ENCODE measurements around the gene TRAF4.
A peak's percentile ranks its signal among the peaks of the same experiment; 100 is the strongest.
"Not testable (repeated sequence)": the region's sequence is repeated elsewhere in the genome, so short reads cannot be mapped to it uniquely, and the experiment has no call there.

Gene TRAF4

GRCh38 chr17:28722417-28723158, 21.2 kb upstream of the TRAF4 start:
- TF ChIP-seq CTCF (conservative IDR thresholded peaks at IDR 0.05; ENCODE audit: low read length), result no peak
- no peak overlapping the region for H3K4me3 ChIP-seq (ENCODE audit: low read length)
- no peak for DNase-seq (ENCODE audit: low read depth)

GRCh38 chr17:28723159-28723835, 20.5 kb upstream of the TRAF4 start:
- TF ChIP-seq CTCF (conservative IDR thresholded peaks at IDR 0.05; ENCODE audit: low read length), result no peak
- no peak for DNase-seq (ENCODE audit: low read depth)
- H3K4me3 ChIP-seq (ENCODE audit: low read length), result no peak overlapping the region

GRCh38 chr17:28723836-28724499, 19.8 kb upstream of the TRAF4 start:
- DNase-seq (ENCODE audit: low read depth); H3K4me3 ChIP-seq (ENCODE audit: low read length): not testable (repeated sequence)

- no peak for DNase-seq (ENCODE audit: low read depth)
- no peak for TF ChIP-seq CTCF (conservative IDR thresholded peaks at IDR 0.05; ENCODE audit: low read length)
- H3K4me3 ChIP-seq (ENCODE audit: low read length), result peak overlapping the region; percentile 80; the same call in 1 of the 2 replicates
Observed at GRCh38 chr17:28724500-28725165, 19.2 kb upstream of the TRAF4 start.

DNA sequence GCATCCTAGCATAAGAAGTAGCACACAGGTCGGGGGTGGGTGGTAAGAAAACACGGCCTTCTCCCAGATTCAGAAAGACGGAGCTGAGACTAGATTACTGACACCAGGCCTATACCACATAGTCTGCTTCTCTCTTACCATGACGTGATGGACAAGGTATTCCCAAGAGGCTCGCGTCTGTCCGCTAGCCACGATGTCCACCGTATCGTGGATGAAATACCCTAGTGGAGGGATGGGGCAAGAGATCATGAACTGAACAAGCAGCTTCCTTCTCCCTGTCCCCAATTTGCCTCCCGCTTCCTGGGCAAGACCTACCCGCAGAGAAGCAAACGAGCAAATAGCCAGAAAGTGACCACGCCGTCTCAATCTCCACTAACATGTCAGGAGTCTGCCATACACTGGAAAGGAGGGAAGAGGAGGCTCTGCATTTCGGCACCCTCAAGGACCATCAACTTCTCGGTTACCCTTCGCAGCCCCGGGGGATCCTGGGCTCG, 18.6 kb upstream of the TRAF4 start:
- peak; percentile 16 for TF ChIP-seq CTCF (conservative IDR thresholded peaks at IDR 0.05; ENCODE audit: low read length)
- peak overlapping the region; percentile 80 for H3K4me3 ChIP-seq (ENCODE audit: low read length)
- peak; percentile 54 for DNase-seq (ENCODE audit: low read depth)

- no peak for TF ChIP-seq CTCF (conservative IDR thresholded peaks at IDR 0.05; ENCODE audit: low read length)
- DNase-seq (ENCODE audit: low read depth), result peak; percentile 78
Observed at GRCh38 chr17:28725660-28726225, 18.1 kb upstream of the TRAF4 start.

DNA sequence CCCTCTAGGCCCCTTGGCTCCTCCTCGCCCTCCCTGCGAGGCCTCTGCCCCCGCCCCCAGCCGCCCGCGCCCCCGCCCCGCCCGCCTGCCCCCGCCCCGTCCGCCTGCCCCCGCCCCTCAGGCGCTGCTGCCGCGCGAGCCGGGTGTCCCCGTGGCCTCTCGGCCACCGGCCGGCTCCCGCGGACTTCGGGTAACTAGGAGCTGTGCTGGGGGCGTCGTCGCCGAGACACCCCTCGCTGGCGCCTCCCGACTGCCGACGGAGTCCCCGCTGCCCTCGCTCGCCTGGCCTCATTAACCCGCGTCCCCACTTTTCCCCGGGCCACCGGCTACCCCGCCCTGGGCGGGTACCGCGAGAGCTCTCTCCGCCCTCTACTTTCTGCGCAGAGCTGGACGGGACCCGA, 17.6 kb upstream of the TRAF4 start, which contains the start of gene TLCD1:
TLCD1 (minus strand) TSS at position 8 of the 401 bp plus-strand sequence. CDS start 136 bp downstream, outside the sequence.
- peak; percentile 32 for DNase-seq (ENCODE audit: low read depth)
- peak within 1 kb of the TSS; percentile 80 for H3K4me3 ChIP-seq (ENCODE audit: low read length)
- no peak for TF ChIP-seq CTCF (conservative IDR thresholded peaks at IDR 0.05; ENCODE audit: low read length)

More at GRCh38 chr17:28725660-28726225, 18.1 kb upstream of the TRAF4 start:
- peak overlapping the region; percentile 80 for H3K4me3 ChIP-seq (ENCODE audit: low read length)

Measured in AG10803 (cell line).